Adrenal gland (tissue), 5 donors: ENCODE measurements around the gene OSBPL2.

ENCODE experiments used
- CTCF ChIP-seq, 6 experiments: fragments of 450-650 bp in 4 of 6; fragments of 200-600 bp in 2 of 6; sonication (generic) in 1 of 6; IDR thresholded peaks; 1 replicate in 5 of 6; 2 replicates in 1 of 6; pipeline versions ENCODE4 v1.5.1 to v1.8.0; 2016 to 2021; ENCODE audit warnings: antibody characterized with exemption in 6 of 6, mild to moderate bottlenecking in 2 of 6, moderate library complexity in 1 of 6
- POLR2A ChIP-seq, 2 donors: fragments of 450-650 bp; IDR thresholded peaks; one replicate each; pipeline ENCODE4 v1.6.1; 2017; ENCODE audit warnings: antibody characterized with exemption in 2 of 2, mild to moderate bottlenecking in 2 of 2, moderate library complexity in 1 of 2
- donor health status: DM: no; HTN: no; CAD: no.

DNA sequence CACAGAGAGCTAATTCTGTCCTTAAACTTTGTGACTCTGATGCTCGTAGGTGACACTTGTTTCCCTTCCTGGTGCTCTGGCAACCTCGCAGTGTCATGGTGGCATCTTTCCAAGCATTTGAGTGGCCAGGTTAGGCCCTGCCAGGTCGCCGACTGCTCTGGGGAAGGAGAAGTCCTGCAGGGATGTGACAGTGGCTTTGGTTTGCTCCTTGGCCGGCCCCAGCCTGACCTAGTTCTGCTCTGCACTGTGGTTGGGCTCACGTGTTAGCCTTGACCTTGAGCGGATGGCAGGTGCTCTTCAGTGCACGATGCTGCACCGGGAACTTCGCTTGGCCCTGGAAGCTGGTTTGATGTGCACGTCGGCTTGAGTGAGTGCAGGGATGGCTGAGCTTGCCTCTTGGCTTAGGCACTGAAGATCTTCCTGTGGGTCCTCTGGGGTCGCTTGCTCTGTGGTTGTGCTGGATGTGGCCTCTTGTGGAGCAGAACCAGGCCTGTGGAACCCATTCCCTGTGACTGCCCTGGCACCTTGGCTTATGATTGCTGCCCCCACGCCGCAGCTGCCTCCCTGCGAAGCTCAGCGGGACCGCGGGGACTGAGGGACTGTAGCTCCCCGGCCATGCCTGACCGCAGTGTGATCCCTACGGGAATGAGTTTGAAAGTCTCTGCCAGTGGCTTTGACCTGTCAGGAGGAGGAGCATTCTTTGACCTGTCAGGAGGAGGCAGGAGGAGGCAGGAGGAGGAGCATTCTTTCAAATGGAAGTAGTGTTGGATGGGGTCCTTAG, 8.7 kb downstream of the OSBPL2 start:
- TF ChIP-seq POLR2A (IDR thresholded peaks at IDR 0.05) (no peak), CTCF (IDR thresholded peaks at IDR 0.05) (no peak)
